ENCODE results near the gene URB1.

- no peak for TF ChIP-seq CTCF (optimal IDR thresholded peaks at IDR 0.05 in 1 of 3, IDR thresholded peaks at IDR 0.05 in 1 of 3, conservative IDR thresholded peaks at IDR 0.05 in 1 of 3; ENCODE audit: extremely low read depth in 1 of 3, insufficient read depth in 2 of 3, low read length in 3 of 3)
- TF ChIP-seq EZH2 (IDR thresholded peaks at IDR 0.05; ENCODE audit: low read length): no peak
Measured at GRCh38 chr21:32426066-32426465, 33.3 kb upstream of the URB1 start.

Measured in keratinocyte (primary cell).